RCC 7860 (cell line): ENCODE results near the gene CA11.
A peak's percentile ranks its signal among the peaks of the same experiment; 100 is the strongest.
"Not testable (repeated sequence)": the region's sequence is repeated elsewhere in the genome, so short reads cannot be mapped to it uniquely, and the experiment has no call there.

Experiments used
- DNase-seq: peaks from one replicate; pipeline ENCODE4 v3.0.0-alpha.2; 2015; ENCODE audit warnings: low spot score
- FAIRE-seq: peaks from 2 replicates; lab custom pipeline; 2012; peaks lifted over from hg19 to GRCh38; lab: Jason Lieb, UNC

CA11 gene

GRCh38 chr19:48644839-48645619 is 958 bp downstream of the CA11 start:
- DNase-seq, result peak; percentile 23
- no peak for FAIRE-seq

DNA sequence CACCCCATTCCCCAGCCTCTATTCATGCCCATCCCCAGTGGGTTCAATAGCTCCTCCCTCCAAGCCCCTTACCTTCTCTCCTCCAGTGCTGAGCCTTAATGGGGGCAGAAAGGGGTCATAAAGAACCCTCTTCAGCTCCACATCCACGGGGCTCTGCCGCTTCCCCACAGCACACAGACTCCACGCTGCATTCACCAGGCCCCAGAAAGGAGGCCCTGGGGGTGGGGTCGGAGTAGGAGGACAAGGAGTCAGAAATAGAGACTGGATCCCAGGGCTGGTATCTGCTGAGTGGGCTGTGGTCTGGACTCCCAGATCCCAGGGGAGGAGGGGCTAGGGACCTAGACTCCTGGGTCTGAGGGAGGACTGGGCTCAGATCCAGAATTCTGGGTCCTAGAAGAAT is 1.6 kb downstream of the CA11 start:
- no peak for FAIRE-seq

GRCh38 chr19:48642862-48643261 is 3.1 kb downstream of the CA11 start:
- no peak for DNase-seq
- no peak for FAIRE-seq

More for the DNA sequence above, 1.6 kb downstream of the CA11 start:
- DNase-seq, result no peak

DNA sequence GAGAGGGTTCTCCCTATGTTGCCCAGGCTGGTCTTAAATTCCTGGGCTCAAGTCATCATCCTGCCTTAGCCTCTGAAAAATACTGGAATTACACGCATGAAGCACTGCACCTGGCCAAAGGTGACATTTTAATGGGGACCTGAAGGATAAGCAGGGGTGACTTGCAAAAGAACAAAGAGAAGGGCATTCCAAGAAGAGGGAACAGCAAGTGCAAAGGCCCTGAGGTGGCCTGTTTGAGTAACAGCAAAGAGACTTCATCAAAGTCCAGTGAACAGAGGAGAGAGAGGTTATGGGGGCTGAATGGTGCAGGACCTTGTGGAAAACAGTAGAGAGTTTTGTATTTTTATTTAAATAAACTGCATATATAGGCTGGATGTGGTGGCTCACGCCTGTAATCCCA is 4.1 kb downstream of the CA11 start:
- FAIRE-seq, result no peak
- DNase-seq, result no peak

DNA sequence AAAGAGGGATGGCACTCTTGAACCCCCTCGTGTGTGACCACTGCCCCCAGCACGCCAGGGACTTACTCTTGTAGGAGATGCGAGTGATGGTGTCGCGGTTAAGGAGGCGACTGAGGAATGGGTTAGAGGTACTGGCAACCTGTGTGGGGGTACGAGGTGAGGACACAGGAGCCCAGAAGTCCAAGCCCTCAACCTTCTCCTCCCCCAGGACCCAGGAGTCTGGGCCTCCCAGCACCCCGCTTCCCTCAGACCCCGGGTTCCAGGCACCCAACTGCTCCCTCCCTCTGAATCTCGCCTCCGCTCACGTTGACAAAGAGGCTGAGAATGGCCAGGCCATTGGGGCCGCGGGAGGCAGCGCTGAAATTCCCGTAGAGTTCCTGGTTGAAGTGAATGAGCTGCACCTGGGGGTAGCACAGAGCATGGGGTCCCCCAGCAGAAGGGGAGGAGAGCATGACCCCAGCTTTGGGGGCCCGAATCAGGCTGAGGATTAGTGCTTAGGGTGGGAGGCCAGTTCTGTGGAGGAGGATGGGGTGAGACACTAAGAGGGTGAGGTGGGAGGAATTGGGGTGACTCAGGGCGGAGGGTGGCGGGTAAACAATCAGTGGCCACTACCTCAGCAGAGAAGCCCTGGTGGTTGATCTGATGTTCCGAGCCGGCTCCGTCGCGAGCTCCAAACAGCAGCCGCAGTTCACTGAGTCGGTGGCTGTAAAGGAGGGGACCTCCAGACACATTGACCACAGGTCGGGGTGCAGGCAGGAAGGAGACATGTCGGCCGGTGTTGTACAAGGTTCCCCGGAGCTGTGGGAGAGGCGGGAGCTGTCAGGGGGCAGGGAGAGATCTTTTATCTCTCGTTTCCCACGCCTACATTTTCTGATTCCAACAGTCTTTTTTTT is 6.3 kb downstream of the CA11 start:
- no peak for FAIRE-seq
- DNase-seq, result no peak

DNA sequence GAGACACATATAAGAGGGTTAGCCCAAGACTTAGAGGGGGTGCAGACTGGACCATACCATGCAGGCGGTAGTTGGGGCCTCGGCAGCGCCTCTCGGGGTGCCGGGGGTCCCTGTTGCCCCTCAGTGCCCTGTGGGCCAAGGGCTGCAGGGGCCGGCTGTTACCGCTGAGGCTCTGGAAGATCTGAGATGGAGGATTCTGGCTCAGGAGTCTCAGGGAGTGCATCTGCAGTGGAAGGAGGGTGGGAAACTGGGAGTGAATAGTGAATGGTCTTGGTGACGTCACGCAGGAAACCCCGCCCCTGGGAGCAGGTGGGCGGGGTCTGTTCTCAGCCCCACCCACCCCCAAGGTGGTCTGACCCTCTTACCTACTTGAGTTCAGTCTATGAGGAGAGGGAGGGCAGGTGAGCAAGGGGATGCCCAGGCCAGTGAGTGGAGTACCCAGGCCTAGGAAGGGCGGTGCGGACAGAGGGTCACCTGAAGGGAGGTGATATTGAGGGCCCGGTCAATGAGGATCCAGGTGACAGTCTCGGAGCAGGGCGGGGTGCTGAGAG is 7.1 kb downstream of the CA11 start:
- FAIRE-seq (no peak), DNase-seq (no peak)

GRCh38 chr19:48637948-48638830 is 7.8 kb downstream of the CA11 start:
- no peak for DNase-seq
- no peak for FAIRE-seq

DNA sequence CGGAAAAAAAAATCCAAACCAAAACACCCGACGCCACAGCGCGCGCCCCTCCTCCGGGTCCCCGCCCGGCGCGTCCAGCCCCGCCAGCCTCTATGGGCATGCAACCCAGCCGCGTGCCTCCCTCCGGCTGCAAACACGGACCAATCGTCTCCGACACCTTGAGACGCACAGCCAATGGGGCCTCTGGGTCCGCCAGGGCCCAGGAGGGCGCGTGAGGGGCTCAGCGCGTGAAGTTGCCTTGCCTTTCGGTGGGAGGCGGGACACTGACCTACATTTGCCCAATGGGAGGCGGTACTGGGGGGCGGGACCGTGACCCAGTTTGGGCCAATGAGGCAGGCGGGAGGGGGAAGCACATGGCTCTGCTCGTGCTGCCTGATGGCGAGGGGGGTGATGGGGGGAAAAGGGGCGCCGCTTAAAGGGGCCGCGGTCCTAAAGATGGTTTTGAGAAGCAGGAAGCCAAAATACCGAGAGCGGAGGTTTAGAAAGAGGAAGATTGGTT is 8.5 kb downstream of the CA11 start:
- DNase-seq (peak; percentile 55), FAIRE-seq (no peak)

GRCh38 chr19:48636859-48637448 is 9.0 kb downstream of the CA11 start, which contains the start of gene DBP:
Gene DBP, minus strand, starts transcription at chr19:48637379. Its CDS starts 385 bp downstream, at chr19:48636994.
- FAIRE-seq (no peak), DNase-seq (no peak)

DNA sequence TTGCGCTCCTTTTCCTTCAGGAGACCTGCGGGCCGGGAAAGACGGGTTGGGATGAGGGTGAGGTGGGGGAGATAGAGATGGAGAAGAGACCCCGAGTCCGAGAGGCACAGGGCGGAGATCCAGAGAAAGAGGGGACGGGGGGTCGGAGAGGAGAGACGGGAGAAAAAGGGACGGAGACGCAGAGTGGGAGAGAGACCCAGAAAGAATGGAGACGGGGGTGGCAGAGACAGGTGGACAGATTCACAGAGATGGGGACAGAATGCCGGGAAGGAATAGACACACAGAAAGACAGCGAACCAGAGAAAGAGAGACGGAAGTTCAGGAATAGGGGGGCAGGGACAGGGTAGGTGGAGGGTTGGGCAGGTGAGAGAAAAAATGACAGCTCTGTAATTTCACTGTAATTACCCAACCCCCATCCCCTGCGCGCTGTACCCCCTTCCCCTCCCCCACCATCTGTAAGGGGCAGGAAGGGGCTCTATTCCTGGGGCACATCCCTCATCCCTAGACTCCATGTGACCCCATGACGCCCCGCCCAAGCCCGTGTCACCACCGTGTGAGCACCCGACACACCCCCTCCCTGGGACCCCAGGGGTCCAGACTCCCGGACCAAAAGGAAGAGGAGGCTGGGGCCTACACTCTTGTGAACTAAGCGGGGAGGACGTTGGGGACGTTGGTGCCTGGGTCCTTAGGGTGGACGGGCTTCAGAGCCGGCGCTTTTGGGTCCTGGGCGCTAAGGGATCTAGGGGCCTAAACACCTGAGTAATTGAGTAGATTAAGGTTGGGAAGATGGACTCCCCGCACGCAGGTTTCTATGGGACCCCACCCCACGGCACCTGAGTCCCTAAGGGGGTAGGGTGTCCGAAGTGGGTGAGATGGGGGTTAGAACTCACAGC is 9.8 kb downstream of the CA11 start:
- FAIRE-seq (no peak), DNase-seq (no peak)

DNA sequence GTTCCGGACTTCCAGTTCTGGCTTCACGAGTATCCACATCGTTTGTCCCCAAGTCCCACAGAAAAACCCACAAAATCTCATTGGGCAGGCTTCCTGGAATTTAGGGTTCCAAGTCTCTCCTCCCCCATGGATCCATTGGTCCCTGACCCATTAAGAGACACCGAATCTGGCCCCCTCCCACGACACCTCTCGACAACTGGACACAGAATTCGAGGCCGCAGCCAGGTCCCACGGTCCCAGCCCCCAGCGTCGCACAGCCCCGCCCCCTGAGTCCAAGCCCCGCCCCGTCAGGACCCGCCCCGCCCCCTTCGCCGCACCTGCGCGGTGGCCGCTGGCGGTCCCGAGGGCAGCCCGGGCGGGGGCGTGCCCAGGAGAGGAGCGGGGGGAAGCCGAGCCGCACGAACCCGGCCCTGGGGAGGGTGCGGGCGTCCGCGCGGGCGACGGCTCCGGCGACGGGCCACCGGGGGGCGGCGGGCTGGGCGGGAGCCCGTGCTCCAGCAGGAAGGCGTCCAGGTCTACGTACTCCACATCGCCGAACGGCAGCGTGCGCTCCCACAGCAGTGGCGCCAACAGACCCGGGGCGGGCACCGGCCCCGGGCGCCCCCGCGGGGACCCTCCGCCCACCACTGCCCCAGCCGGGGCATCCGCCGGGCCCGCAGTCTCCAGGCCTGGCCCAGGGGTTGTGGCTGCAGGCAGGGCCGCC is 10.6 kb downstream of the CA11 start:
- no peak for FAIRE-seq
- DNase-seq, result no peak

GRCh38 chr19:48634424-48635262 is 11.3 kb downstream of the CA11 start:
- no peak for FAIRE-seq
- DNase-seq, result peak; percentile 58

DNA sequence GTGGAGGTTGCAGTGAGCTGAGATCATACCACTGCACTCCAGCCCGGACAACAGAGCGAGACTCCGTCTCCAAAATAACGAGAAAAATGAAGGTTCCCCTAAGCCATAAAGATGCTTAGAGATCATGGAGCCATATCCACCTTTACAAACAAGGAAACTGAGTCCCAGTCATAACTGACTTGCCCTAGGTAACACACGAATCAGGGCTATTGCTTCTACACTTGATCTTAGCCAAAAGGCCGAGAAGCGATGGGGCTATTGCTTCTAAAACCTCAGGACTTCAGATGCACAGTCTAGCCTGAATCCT is 12.0 kb downstream of the CA11 start:
- DNase-seq, result no peak
- no peak for FAIRE-seq

DNA sequence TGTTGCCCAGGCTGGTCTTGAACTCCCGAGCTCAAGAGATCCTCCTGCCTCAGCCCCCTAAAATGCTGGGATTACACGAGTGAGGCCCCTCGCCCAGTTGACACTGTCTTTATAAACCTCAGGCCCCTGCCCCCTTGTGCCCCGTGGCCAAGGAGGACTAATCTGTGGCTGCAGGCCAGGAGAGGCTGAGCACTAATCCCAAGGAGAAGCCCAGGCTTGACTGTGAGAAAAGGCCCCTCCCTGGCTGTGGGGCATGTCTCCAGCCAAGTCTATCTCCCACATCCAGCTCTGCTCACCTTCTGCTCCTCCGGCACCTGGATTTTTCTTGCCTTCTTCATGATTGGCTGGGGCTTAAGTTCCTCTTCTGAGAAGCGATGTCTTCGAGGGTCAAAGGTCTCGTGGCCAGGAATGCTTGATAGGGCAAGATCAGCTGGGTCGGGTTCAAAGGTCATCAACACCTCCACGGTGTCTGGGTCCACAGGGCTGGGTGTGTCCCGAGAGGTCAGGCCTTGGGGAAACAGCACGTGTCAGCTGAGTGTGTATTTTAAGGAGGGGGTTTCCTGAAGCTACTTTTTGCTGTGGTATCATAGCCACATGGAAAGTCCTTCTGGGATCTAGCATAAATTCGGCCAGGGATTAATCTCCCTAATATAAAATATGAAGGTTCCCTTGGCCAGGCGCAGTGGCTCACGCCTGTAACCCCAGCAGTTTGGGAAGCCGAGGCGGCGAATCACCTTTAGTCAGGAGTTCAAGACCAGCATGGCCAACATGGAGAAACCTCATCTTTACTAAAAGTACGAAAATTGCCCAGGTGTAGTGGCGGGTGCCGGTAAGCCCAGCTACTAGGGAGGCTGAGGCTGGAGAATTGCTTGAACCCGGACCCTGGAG is 12.6 kb downstream of the CA11 start:
- no peak for DNase-seq
- FAIRE-seq, result no peak

- DNase-seq (peak; percentile 64), FAIRE-seq (no peak)
These were observed 13.3 kb downstream of the CA11 start for GRCh38 chr19:48632692-48633147.

- not testable (repeated sequence) for DNase-seq, FAIRE-seq
These were observed 13.7 kb downstream of the CA11 start for GRCh38 chr19:48632286-48632685.

DNA sequence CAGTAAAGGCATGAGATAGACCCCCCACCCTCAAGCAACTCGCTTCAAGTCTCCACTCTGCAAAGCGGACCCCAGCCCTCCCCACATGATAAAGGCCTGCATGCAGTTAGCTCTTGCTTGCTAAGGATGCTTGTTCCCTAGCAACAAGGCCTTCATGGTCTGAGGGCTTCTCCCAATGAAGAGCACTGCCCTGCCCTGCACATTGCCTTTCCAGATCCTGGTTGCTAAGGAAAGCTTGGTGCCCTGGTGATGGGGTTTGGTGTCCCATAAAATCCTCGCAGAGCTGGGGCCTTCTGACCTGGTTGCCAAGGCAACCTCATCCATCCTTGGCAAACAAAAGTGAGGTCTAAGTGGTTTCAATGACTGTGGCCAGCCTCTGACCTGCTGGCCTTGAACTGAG is 14.8 kb downstream of the CA11 start:
- DNase-seq, result no peak
- no peak for FAIRE-seq
